K562 (cell line): Measurements from ENCODE around the gene ANKRD11. TPM values are rescaled to one million over a fixed set of nuclear protein-coding genes. Genes with fewer than 3 reads are reported as not detected.

Source experiments
- ATAC-seq: fragments of 200-7000 bp; cut with Tn5 transposase; 3 replicates; pipeline ENCODE4 v1.9.1; 2020; ENCODE audit warnings: moderate library complexity
- BruUV-seq: library from RNA; stranded (reverse); fragments of 400-500 nt; replicated peaks from 2 replicates; lab custom pipeline; 2021; lab: Mats Ljungman, UMichigan
- CTCF ChIA-PET: fragments of 300-600 bp; formaldehyde crosslinking; extraction: SDS; loops from one replicate; lab custom pipeline; 2021; ENCODE audit warnings: low intra/inter-chr PET ratio; lab: Yijun Ruan, JAX
- POLR2A ChIA-PET: fragments of 300-600, 350-650 bp; sonication (Branson Sonifier 250); formaldehyde crosslinking; extraction: SDS; loops from one replicate; lab custom pipeline; 2021; ENCODE audit warnings: antibody characterized with exemption, inconsistent platforms; lab: Yijun Ruan, JAX
- DNase-seq, 4 experiments: peaks; one replicate each; pipeline versions ENCODE4 v3.0.0 to v3.0.0-alpha.2; 2011 to 2018; ENCODE audit warnings: low spot score in 3 of 4, mixed read lengths in 3 of 4; ENCODE audit errors: extremely low read depth in 1 of 4
- FAIRE-seq: peaks from 2 replicates; lab custom pipeline; 2011; peaks lifted over from hg19 to GRCh38; lab: Jason Lieb, UNC
- H2AFZ ChIP-seq: 2 replicates; pipeline ENCODE4 v1.6.0; 2011; ENCODE audit warnings: low read depth, low read length, control low read depth, inconsistent platforms
- H3K27ac ChIP-seq: fragments of 200-600 bp; 3 replicates; pipeline ENCODE4 v1.8.0; 2011; ENCODE audit warnings: low read depth, mild to moderate bottlenecking, control low read depth, inconsistent platforms, low read length, moderate library complexity, mixed read lengths; ENCODE audit errors: extremely low read depth
- H3K27me3 ChIP-seq, 2 experiments: fragments of 300-600 bp in 1 of 2; 2 replicates in 1 of 2; 3 replicates in 1 of 2; pipeline versions ENCODE4 v1.6.0 to v1.8.0; 2011; ENCODE audit warnings: inconsistent platforms in 2 of 2, low read length in 2 of 2, mild to moderate bottlenecking in 1 of 2, mixed read lengths in 1 of 2, moderate library complexity in 1 of 2; ENCODE audit not compliant: control insufficient read depth in 2 of 2, insufficient read depth in 2 of 2
- H3K36me3 ChIP-seq: fragments of 300-600 bp; 3 replicates; pipeline ENCODE4 v1.8.0; 2011; ENCODE audit warnings: mild to moderate bottlenecking, low read length, inconsistent platforms; ENCODE audit not compliant: control insufficient read depth, insufficient read depth
- H3K4me1 ChIP-seq, 2 experiments: fragments of 200-600 bp in 1 of 2; replicated peaks in 1 of 2; 2 replicates in 1 of 2; 3 replicates in 1 of 2; pipeline versions ENCODE4 v1.5.1 to v1.8.0; 2011; ENCODE audit warnings: inconsistent platforms in 2 of 2, low read length in 2 of 2, mild to moderate bottlenecking in 1 of 2, mixed read lengths in 1 of 2, moderate library complexity in 1 of 2; ENCODE audit not compliant: control insufficient read depth in 2 of 2, insufficient read depth in 2 of 2
- H3K4me2 ChIP-seq: 2 replicates; pipeline ENCODE4 v1.6.1; 2011; ENCODE audit warnings: low read length, control low read depth, inconsistent platforms, mixed read lengths; ENCODE audit not compliant: insufficient read depth
- H3K4me3 ChIP-seq: fragments of 200-600 bp; sonication (generic), shearing (Covaris generic); 2 replicates; pipeline ENCODE4 v1.5.1; 2016; ENCODE audit warnings: control low read depth, inconsistent platforms
- H3K79me2 ChIP-seq: fragments of 200-600 bp; 3 replicates; pipeline ENCODE4 v1.8.0; 2011; ENCODE audit warnings: low read length, inconsistent platforms; ENCODE audit not compliant: control insufficient read depth, insufficient read depth
- H3K9ac ChIP-seq, 2 experiments: 2 replicates each; pipeline versions ENCODE4 v1.6.0 to v1.6.1; 2011; ENCODE audit warnings: low read depth in 2 of 2, low read length in 2 of 2, control low read depth in 1 of 2, inconsistent platforms in 1 of 2, mild to moderate bottlenecking in 1 of 2, mixed read lengths in 1 of 2; ENCODE audit not compliant: insufficient read depth in 1 of 2
- H3K9me1 ChIP-seq: one replicate; pipeline ENCODE4 v1.6.0; 2011; ENCODE audit warnings: inconsistent platforms, mild to moderate bottlenecking, low read length, moderate library complexity; ENCODE audit not compliant: control insufficient read depth, insufficient read depth
- H3K9me3 ChIP-seq: replicated peaks from 2 replicates; pipeline ENCODE4 v1.5.1; 2011; ENCODE audit warnings: low read depth, low read length, inconsistent platforms; ENCODE audit not compliant: control insufficient read depth, insufficient read depth
- H4K20me1 ChIP-seq: replicated peaks from 2 replicates; pipeline ENCODE4 v1.6.1; 2011; ENCODE audit warnings: low read length, inconsistent platforms, mixed read lengths; ENCODE audit not compliant: control insufficient read depth, insufficient read depth
- ARID3B ChIP-seq: fragments of 250-450 bp; sonication (Bioruptor Pico); IDR thresholded peaks from 2 replicates; pipeline ENCODE4 v1.4.0; 2020; ENCODE audit warnings: borderline replicate concordance
- CREBBP ChIP-seq: IDR thresholded peaks from one replicate; pipeline ENCODE4 v1.6.1; 2012; ENCODE audit warnings: low read depth, mild to moderate bottlenecking, control low read depth, inconsistent platforms, low read length
- SFPQ ChIP-seq: fragments of 200-400 bp; formaldehyde crosslinking; IDR thresholded peaks from 2 replicates; pipeline ENCODE4 v1.6.1; 2017; ENCODE audit warnings: mild to moderate bottlenecking, low read depth, low read length, moderate library complexity
- SREBF1 ChIP-seq: fragments of 150-350 bp; IDR thresholded peaks from 2 replicates; pipeline ENCODE4 v1.6.1; 2014; ENCODE audit warnings: antibody characterized with exemption, low read depth, low read length, borderline replicate concordance
- ZNF121 ChIP-seq: sonication (generic); formaldehyde crosslinking; conservative IDR thresholded peaks from 2 replicates; pipeline ENCODE4 v1.8.0; 2022; ENCODE audit warnings: missing genetic modification reagents
- WGBS: fragments of 100-300 bp; shearing (Covaris generic); methylation state at CpG from one replicate; pipeline ENCODE4 v1.1.6; 2016; ENCODE audit warnings: low coverage, mixed read lengths; ENCODE audit not compliant: insufficient coverage; ENCODE audit errors: missing lambda C conversion rate; 5-methylcytosine and 5-hydroxymethylcytosine counted together
- in situ Hi-C: fragments of 300-500 bp; cut with MboI; formaldehyde crosslinking; loops from 4 replicates; pipeline ENCODE4 v1.15.0; 2018; ENCODE audit warnings: inconsistent platforms, mixed read lengths
- intact Hi-C: fragments of 100-400 bp; cut with micrococcal nuclease; formaldehyde crosslinking; loops from 2 replicates; pipeline ENCODE4 v1.14.2; 2022
- polyA plus RNA-seq, 8 experiments: library from polyadenylated mRNA; depleted of rRNA in 4 of 8; stranded (reverse) in 5 of 8; unstranded in 3 of 8; fragments of >200 nt; fragmentation: Nextera tagmentation in 2 of 8; fragmentation: Illumina TruSeq in 1 of 8; extraction: Ambion mirVana in 2 of 8; extraction: Trizol in 1 of 8; gene quantifications; 2 replicates each; pipeline versions ENCODE4 v1.2.1 to v1.2.3, GENCODE V29; 2011 to 2014; ENCODE audit warnings: inconsistent platforms in 1 of 8, missing spikeins in 1 of 8
- total RNA-seq, 7 experiments: library from RNA; depleted of rRNA in 6 of 7; stranded (reverse); fragments of >200 nt in 6 of 7; fragmentation: Illumina TruSeq in 2 of 7; extraction: Trizol in 2 of 7; gene quantifications; 2 replicates each; pipeline versions ENCODE4 v1.2.1 to v1.2.3, GENCODE V29; 2011 to 2021; ENCODE audit warnings: low replicate concordance in 1 of 7

ANKRD11 gene
- total and polyA plus RNA-seq, 9 of the 15 experiments (the other 6 are each of a cell fraction or from before 2014, with no cell fraction given): 4.7 to 126 (median 31.7) TPM

GRCh38 chr16:89467382-89467781 lies 23.0 kb downstream of the ANKRD11 start:
- Histone ChIP-seq H3K4me2 (no peak overlapping the region), H3K79me2 (peaks cover 92% of the 10 kb centered on the region), H3K27ac (no peak overlapping the region), H3K4me1 (peaks cover 11 to 21% of the 10 kb centered on the region in 2 experiments; a peak in 4 of 5 replicates), H3K9me1 (no peaks in the 10 kb centered on the region), H3K36me3 (peaks cover 32% of the 10 kb centered on the region), H4K20me1 (peaks cover 60% of the 10 kb centered on the region), H2AFZ (no peak overlapping the region), H3K9me3 (no peaks in the 10 kb centered on the region), H3K9ac (no peak overlapping the region), H3K27me3 (no peaks in the 10 kb centered on the region), H3K4me3 (no peak overlapping the region)
- ATAC-seq: no peak
- TF ChIP-seq ZNF121 (CRISPR knock-in tag) (peak; percentile 90), CREBBP (no peak)
- DNase-seq: peak in 1 of 4 experiments; percentile 7
- ChIA-PET CTCF (no interaction called here), POLR2A (interaction anchor here (0.6 to 3.1 kb wide), 9 partner anchors 8 to 383 kb away, joined by 3 to 24 read pairs (median 5); no protein-coding TSS in a partner anchor)
- WGBS: 64% methylated on average over 7 of the region's 7 CpGs
- no peak for FAIRE-seq
- intact Hi-C loops (no loop called here), in situ Hi-C loops (no loop called here)
- BruUV-seq: no TSS peak

GRCh38 chr16:89466920-89467319 lies 23.4 kb downstream of the ANKRD11 start:
- CTCF ChIA-PET: no interaction called here
- POLR2A ChIA-PET: interaction anchor here (0.7 to 3.1 kb wide), 10 partner anchors 8 to 63 kb away, joined by 3 to 24 read pairs (median 5); no protein-coding TSS in a partner anchor
- ATAC-seq (no peak), DNase-seq (no peak), FAIRE-seq (no peak)
- intact Hi-C loops: no loop called here
- H3K79me2 ChIP-seq: peaks cover 91% of the 10 kb centered on the region
- no peak overlapping the region for H2AFZ ChIP-seq
- no peaks in the 10 kb centered on the region for H3K27me3 ChIP-seq
- no TSS peak for BruUV-seq
- no peak overlapping the region for H3K4me2 ChIP-seq
- in situ Hi-C loops: no loop called here
- H3K9me3 ChIP-seq: no peaks in the 10 kb centered on the region
- H3K9ac ChIP-seq: no peak overlapping the region
- H3K27ac ChIP-seq: no peak overlapping the region; the same call in 2 of the 3 replicates
- H3K4me1 ChIP-seq: peaks cover 11 to 25% of the 10 kb centered on the region in 2 experiments; a peak in 4 of 5 replicates
- H3K4me3 ChIP-seq: no peak overlapping the region
- no peaks in the 10 kb centered on the region for H3K9me1 ChIP-seq
- WGBS: 96% methylated on average over 5 of the region's 5 CpGs
- peaks cover 56% of the 10 kb centered on the region for H4K20me1 ChIP-seq
- peaks cover 31% of the 10 kb centered on the region for H3K36me3 ChIP-seq
- no peak for TF ChIP-seq SREBF1
- no peak for TF ChIP-seq SFPQ
- no peak for TF ChIP-seq ARID3B (CRISPR knock-in tag)
